HFF-Myc (cell line): ENCODE measurements around the gene GATC.
"Not testable (repeated sequence)": the region's sequence is repeated elsewhere in the genome, so short reads cannot be mapped to it uniquely, and the experiment has no call there.

ENCODE experiments used
- DNase-seq: peaks from one replicate; pipeline ENCODE4 v3.0.0-alpha.2; 2011; ENCODE audit warnings: low read depth; ENCODE audit errors: extremely low read depth
- H3K4me3 ChIP-seq: replicated peaks from 2 replicates; pipeline ENCODE4 v1.5.1; 2011; ENCODE audit warnings: low read depth, mild to moderate bottlenecking, control low read depth, low read length
- CTCF ChIP-seq: IDR thresholded peaks from 2 replicates; pipeline ENCODE4 v1.5.1; 2012; ENCODE audit warnings: mild to moderate bottlenecking, low read depth, low read length, control low read depth; ENCODE audit errors: missing control alignments

Gene GATC

DNA sequence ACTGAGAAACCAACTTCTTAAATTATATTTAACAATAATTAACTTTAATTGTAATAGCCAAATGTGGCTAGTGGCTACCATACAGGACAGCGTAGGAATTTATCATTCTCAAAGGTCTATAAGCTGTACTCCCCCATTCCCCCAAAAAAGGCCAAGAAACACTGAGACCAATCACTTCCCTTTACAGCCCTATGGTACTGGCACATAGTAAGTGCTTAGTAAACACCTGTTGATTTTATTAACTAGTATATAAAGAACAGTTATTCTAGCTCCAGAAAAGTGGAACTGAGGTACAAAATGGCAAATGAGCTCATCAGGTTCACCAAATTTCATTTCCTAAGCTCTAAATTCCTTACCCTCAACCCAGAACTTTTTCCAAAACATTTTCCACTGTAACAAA is 29.4 kb downstream of the GATC start:
- DNase-seq = no peak
- H3K4me3 ChIP-seq = no peak overlapping the region
- no peak for TF ChIP-seq CTCF

- DNase-seq = no peak
- no peak for TF ChIP-seq CTCF
- H3K4me3 ChIP-seq = no peak overlapping the region
Measured at GRCh38 chr12:120479458-120479857, 33.2 kb downstream of the GATC start.

DNA sequence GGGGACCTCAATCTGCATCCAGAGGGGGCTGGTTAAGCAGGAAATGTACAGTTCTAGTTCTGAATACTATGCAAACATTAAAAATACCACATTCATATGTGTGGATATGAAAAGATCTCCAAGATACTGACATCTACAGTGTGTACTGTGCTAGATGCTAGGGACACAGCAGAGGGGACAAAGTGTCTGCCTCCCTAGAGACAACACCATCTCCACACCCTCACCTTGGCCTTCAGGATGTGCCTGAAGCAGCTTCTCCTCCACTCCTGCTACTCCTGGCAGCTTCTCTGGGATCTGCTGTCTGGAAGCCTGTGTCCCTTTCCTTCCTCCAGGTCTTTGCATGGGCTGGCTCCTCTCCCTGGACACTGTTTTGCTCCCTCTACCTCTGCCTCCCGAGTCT is 34.0 kb downstream of the GATC start:
- DNase-seq = no peak
- no peak for TF ChIP-seq CTCF
- H3K4me3 ChIP-seq = no peak overlapping the region

DNA sequence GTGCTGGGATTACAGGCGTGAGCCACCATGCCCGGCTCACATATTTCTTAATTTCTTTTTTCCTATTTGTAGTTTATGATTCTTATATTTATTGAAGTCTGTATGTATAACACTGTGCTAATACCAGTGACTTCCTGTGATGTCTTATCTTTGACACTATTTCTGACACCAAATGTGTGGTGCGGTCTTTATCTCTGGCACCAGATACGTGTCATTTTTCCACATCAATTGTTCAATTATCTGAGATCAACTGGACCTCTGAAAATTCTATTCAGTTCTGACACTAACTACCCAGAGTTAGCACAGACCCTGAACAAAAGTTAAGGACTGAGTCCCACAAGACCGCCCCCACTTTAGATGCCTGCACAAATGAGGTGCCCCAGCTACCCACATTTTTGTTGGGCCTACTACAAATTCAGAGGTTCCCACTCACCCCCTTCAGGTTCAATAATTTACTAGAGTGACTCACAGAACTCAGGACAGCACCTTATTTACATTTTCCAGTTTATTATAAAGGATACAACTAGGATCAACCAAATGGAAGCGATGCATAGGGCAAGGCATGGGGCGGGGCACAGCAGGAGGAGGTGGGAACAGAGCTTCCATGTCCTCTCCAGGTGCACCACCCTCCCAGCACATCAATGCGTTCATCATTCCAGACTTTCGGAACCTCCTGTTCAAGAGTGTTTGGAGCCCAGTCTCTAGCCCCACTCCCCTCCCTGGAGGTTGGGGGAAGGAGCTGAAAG is 35.0 kb downstream of the GATC start:
- TF ChIP-seq CTCF = no peak
- no peak overlapping the region for H3K4me3 ChIP-seq
- DNase-seq = no peak

DNA sequence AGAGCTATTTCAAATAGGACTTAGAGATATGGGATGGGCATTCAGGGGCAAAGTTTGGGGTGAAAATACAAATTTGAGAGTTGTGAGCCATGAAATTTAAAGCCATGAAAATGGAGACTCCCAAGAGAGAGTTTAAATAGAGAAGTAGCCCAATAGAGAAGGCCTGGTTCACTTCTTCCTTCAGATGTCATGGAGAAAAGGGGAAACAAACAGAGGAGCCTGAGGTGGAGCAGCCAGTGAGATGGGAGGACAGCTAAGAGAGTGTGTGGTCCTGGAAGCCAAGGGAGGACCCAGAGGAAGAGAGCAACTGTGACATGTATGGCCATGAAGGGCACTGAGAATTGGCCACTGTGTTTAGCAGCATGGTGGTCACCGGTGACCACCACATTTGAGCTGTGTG is 37.4 kb downstream of the GATC start:
- TF ChIP-seq CTCF = no peak
- no peak overlapping the region for H3K4me3 ChIP-seq
- no peak for DNase-seq

GRCh38 chr12:120485961-120486881 is 40.0 kb downstream of the GATC start:
- no peak for TF ChIP-seq CTCF
- no peak overlapping the region for H3K4me3 ChIP-seq
- DNase-seq = no peak

GRCh38 chr12:120487552-120487951 is 41.3 kb downstream of the GATC start:
- not testable (repeated sequence) for DNase-seq, H3K4me3 ChIP-seq
